OCI-LY3 (cell line): ENCODE data around the gene KRT15.

ENCODE experiments used
- H2AFZ ChIP-seq: fragments of 200-600, 300-600 bp; shearing (Covaris generic); 2 replicates; pipeline ENCODE4 v1.6.0; 2014; ENCODE audit warnings: antibody characterized with exemption, low read depth, low read length
- H3K27ac ChIP-seq: fragments of 200-600, 300-600 bp; sonication (generic); 2 replicates; pipeline ENCODE4 v1.5.1; 2014; ENCODE audit warnings: mild to moderate bottlenecking, low read length, moderate library complexity, mixed read lengths
- H3K27me3 ChIP-seq: fragments of 200-600, 300-600 bp; sonication (generic); 2 replicates; pipeline ENCODE4 v1.6.1; 2014; ENCODE audit warnings: low read depth, low read length, mixed read lengths
- H3K36me3 ChIP-seq: fragments of 200-600, 300-600 bp; sonication (generic); replicated peaks from 2 replicates; pipeline ENCODE3; 2014; ENCODE audit warnings: low read depth, low read length, mixed read lengths
- H3K4me1 ChIP-seq: fragments of 300-600, 200-600 bp; sonication (generic); 2 replicates; pipeline ENCODE4 v1.6.1; 2014; ENCODE audit warnings: low read length, mixed read lengths
- H3K4me2 ChIP-seq: fragments of 200-600, 300-600 bp; sonication (generic); 2 replicates; pipeline ENCODE4 v1.6.1; 2014; ENCODE audit warnings: low read length, mixed read lengths
- H3K4me3 ChIP-seq: fragments of 300-600, 200-600 bp; sonication (generic); 2 replicates; pipeline ENCODE4 v1.5.1; 2014; ENCODE audit warnings: antibody characterized with exemption, mild to moderate bottlenecking, low read length, moderate library complexity
- H3K79me2 ChIP-seq: fragments of 300-600, 200-600 bp; shearing (Covaris generic); 2 replicates; pipeline ENCODE4 v1.6.1; 2014; ENCODE audit warnings: mild to moderate bottlenecking, low read length, mixed read lengths
- H3K9ac ChIP-seq: fragments of 300-600, 200-600 bp; shearing (Covaris generic); 2 replicates; pipeline ENCODE4 v1.6.0; 2014; ENCODE audit warnings: mild to moderate bottlenecking, low read length, moderate library complexity
- H3K9me3 ChIP-seq: fragments of 200-600, 300-600 bp; shearing (Covaris generic); 2 replicates; pipeline ENCODE4 v1.6.1; 2014; ENCODE audit warnings: low read length, mixed read lengths; ENCODE audit not compliant: insufficient read depth
- H4K20me1 ChIP-seq: fragments of 200-600, 300-600 bp; sonication (generic); 2 replicates; pipeline ENCODE4 v1.6.1; 2016; ENCODE audit warnings: low read length, mixed read lengths; ENCODE audit not compliant: insufficient read depth
- CTCF ChIP-seq: fragments of 200-600, 300-600 bp; sonication (generic); IDR thresholded peaks from 2 replicates; pipeline ENCODE4 v1.5.1; 2014; ENCODE audit warnings: antibody characterized with exemption, low read length, low read depth
- EZH2phosphoT487 ChIP-seq: fragments of 200-600 bp; shearing (Covaris generic); IDR thresholded peaks from 2 replicates; pipeline ENCODE4 v1.6.1; 2018; ENCODE audit warnings: antibody characterized with exemption, mixed run types, low read depth

Gene KRT15

GRCh38 chr17:41537614-41537954 is 18.9 kb upstream of the KRT15 start:
- H3K9ac ChIP-seq, result no peak overlapping the region
- H3K79me2 ChIP-seq, result no peaks in the 10 kb centered on the region
- no peak overlapping the region for H3K27ac ChIP-seq
- H3K4me3 ChIP-seq, result no peak overlapping the region
- no peaks in the 10 kb centered on the region for H4K20me1 ChIP-seq
- H3K9me3 ChIP-seq, result no peaks in the 10 kb centered on the region
- no peak overlapping the region for H2AFZ ChIP-seq
- H3K36me3 ChIP-seq, result no peaks in the 10 kb centered on the region
- peaks cover 8% of the 10 kb centered on the region; the same call in 1 of the 2 replicates for H3K4me1 ChIP-seq
- H3K4me2 ChIP-seq, result no peak overlapping the region
- H3K27me3 ChIP-seq, result 0 out of 2 replicates have a peak, but pooled peaks cover under 1% of the 10 kb centered on the region
- TF ChIP-seq CTCF, result no peak
- no peak for TF ChIP-seq EZH2phosphoT487

DNA sequence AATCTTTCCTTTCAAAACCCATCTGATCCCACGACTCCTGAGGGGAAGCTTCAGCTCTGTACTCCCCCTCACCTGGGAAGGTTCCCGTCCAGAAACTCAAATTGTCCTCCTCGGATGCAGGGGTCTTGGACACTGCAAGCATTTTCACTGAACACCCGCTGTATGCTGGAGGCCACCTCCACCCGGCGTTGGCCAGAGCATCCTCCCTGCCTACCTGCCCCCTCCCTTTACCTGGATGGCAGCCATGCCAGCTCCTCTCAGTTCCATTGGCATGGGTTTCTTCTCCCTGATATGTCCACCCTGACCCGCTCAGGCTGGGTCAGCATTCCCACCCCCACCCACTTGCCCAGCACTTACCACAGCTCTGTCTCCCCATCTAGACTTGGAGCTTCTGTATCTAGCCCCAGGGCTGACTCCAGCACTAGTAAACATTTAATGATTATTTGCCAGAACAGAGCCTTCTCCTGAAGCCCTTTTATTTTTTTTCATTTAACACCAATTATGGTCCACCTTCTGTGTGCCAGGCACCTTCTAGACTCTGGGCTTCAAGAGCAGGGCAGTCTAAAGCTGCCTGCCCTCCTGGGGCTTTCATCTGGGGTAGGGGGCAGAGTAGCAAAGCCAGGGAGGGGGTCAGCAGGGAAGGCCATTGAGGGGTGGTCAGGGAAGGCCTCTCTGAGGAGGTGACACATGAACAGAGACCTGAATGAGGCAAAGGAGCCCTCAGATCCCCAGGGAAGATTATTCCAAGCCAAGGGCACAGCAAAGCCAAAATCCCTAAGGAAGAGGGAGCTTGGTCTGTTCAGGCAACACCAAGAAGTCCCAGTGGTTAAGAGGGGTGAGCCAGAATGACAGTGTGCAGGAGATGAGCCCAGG is 18.3 kb upstream of the KRT15 start:
- Histone ChIP-seq H3K36me3 (no peaks in the 10 kb centered on the region), H3K9ac (no peak overlapping the region), H3K9me3 (no peaks in the 10 kb centered on the region), H3K4me3 (no peak overlapping the region), H3K4me2 (no peak overlapping the region), H3K27ac (no peak overlapping the region), H2AFZ (no peak overlapping the region), H3K4me1 (peaks cover 8% of the 10 kb centered on the region; the same call in 1 of the 2 replicates), H4K20me1 (no peaks in the 10 kb centered on the region), H3K79me2 (no peaks in the 10 kb centered on the region), H3K27me3 (peaks cover 6% of the 10 kb centered on the region; the same call in 1 of the 2 replicates)
- no peak for TF ChIP-seq CTCF
- no peak for TF ChIP-seq EZH2phosphoT487

DNA sequence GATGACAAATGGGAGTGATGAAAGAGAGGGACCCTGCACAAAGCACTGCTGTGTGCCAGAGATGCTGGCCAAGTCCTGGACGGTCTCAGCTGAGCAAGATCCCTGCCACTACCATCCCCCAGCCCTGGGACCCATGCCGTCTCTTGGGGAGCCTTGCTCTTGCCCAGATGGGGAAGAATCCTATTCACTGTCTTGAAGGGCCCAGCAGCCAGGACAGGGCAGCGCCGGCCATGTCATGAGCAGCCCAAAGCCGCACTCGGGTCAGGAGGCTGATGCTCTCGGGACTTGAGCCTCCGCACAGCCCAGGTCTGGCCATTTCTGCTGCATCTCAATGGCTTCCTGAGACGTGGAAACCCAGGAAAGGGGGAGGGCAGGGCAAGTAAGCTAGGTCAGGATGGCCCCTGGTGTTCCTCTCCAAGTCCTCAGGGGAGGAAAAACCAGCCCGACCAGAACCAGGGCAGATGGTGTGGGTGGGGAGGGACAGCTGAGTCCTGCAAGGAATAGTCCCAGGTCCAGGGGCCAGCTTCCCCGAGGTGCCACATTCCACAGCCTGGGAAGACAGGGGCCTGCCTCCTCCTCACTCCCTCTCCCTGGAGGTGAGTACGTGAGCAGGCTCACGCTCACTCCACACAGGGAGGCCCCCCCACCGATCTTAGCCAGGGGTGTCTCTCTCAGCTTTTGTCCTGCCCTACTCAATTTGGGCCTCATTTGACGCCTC is 17.2 kb upstream of the KRT15 start:
- peaks cover 14% of the 10 kb centered on the region; the same call in 1 of the 2 replicates for H3K27me3 ChIP-seq
- no peak overlapping the region for H3K27ac ChIP-seq
- no peak overlapping the region for H3K4me3 ChIP-seq
- H3K9ac ChIP-seq, result no peak overlapping the region
- H2AFZ ChIP-seq, result no peak overlapping the region
- no peaks in the 10 kb centered on the region for H4K20me1 ChIP-seq
- no peaks in the 10 kb centered on the region for H3K36me3 ChIP-seq
- H3K79me2 ChIP-seq, result no peaks in the 10 kb centered on the region
- peaks cover 8% of the 10 kb centered on the region; the same call in 1 of the 2 replicates for H3K4me1 ChIP-seq
- TF ChIP-seq EZH2phosphoT487 (no peak), CTCF (no peak)
- no peak overlapping the region for H3K4me2 ChIP-seq
- no peaks in the 10 kb centered on the region for H3K9me3 ChIP-seq

DNA sequence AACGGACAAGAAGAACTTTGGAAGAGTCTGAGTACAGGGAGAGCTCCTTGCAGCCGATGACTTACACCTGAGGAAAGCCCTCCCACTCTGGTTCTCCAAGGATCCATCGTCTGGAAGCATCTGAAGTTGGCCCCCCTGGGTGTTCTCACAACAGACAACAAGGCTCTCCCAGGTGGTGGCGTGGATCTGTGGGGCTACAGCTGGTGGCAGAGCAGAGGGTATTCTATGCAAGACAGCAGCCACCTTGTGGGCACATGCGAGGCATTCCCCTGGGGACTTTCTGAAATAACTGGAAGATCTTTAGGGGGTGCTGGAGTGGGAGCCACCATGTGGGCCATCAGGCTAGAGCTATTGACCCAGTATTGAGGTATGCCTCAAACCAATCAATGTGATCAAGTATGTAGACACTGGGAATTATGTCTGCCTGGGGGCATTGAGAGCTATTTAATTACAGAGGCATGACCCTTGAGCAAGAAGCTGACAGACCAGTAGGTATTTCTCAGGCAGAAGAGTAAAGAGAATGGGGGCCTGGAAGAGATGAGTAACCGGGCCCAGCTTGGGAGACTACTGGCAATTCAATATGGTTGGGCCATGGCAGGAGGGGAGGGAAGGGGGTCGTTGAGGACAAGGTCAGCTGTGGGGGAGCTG is 16.3 kb upstream of the KRT15 start:
- Histone ChIP-seq H4K20me1 (no peaks in the 10 kb centered on the region), H3K27me3 (peaks cover 18% of the 10 kb centered on the region; the same call in 1 of the 2 replicates), H3K9ac (no peak overlapping the region), H3K79me2 (no peaks in the 10 kb centered on the region), H3K27ac (no peak overlapping the region), H3K9me3 (no peaks in the 10 kb centered on the region), H2AFZ (no peak overlapping the region), H3K4me2 (no peak overlapping the region), H3K4me3 (no peak overlapping the region), H3K36me3 (no peaks in the 10 kb centered on the region), H3K4me1 (peaks cover 6% of the 10 kb centered on the region; the same call in 1 of the 2 replicates)
- no peak for TF ChIP-seq CTCF
- TF ChIP-seq EZH2phosphoT487, result no peak
